K562 (cell line): ENCODE measurements around the gene TLCD4. TPM values are rescaled to one million over a fixed set of nuclear protein-coding genes. Genes with fewer than 3 reads are reported as not detected.
A peak's percentile ranks its signal among the peaks of the same experiment; 100 is the strongest.

Experiments used
- ATAC-seq: fragments of 200-7000 bp; cut with Tn5 transposase; 3 replicates; pipeline ENCODE4 v1.9.1; 2020; ENCODE audit warnings: moderate library complexity
- BruUV-seq: library from RNA; stranded (reverse); fragments of 400-500 nt; replicated peaks from 2 replicates; lab custom pipeline; 2021; lab: Mats Ljungman, UMichigan
- CTCF ChIA-PET: fragments of 300-600 bp; formaldehyde crosslinking; extraction: SDS; loops from one replicate; lab custom pipeline; 2021; ENCODE audit warnings: low intra/inter-chr PET ratio; lab: Yijun Ruan, JAX
- POLR2A ChIA-PET: fragments of 300-600, 350-650 bp; sonication (Branson Sonifier 250); formaldehyde crosslinking; extraction: SDS; loops from one replicate; lab custom pipeline; 2021; ENCODE audit warnings: antibody characterized with exemption, inconsistent platforms; lab: Yijun Ruan, JAX
- DNase-seq, 4 experiments: peaks; one replicate each; pipeline versions ENCODE4 v3.0.0 to v3.0.0-alpha.2; 2011 to 2018; ENCODE audit warnings: low spot score in 3 of 4, mixed read lengths in 3 of 4; ENCODE audit errors: extremely low read depth in 1 of 4
- FAIRE-seq: peaks from 2 replicates; lab custom pipeline; 2011; peaks lifted over from hg19 to GRCh38; lab: Jason Lieb, UNC
- H2AFZ ChIP-seq: 2 replicates; pipeline ENCODE4 v1.6.0; 2011; ENCODE audit warnings: low read depth, low read length, control low read depth, inconsistent platforms
- H3K27ac ChIP-seq: fragments of 200-600 bp; 3 replicates; pipeline ENCODE4 v1.8.0; 2011; ENCODE audit warnings: low read depth, mild to moderate bottlenecking, control low read depth, inconsistent platforms, low read length, moderate library complexity, mixed read lengths; ENCODE audit errors: extremely low read depth
- H3K27me3 ChIP-seq, 2 experiments: fragments of 300-600 bp in 1 of 2; 2 replicates in 1 of 2; 3 replicates in 1 of 2; pipeline versions ENCODE4 v1.6.0 to v1.8.0; 2011; ENCODE audit warnings: inconsistent platforms in 2 of 2, low read length in 2 of 2, mild to moderate bottlenecking in 1 of 2, mixed read lengths in 1 of 2, moderate library complexity in 1 of 2; ENCODE audit not compliant: control insufficient read depth in 2 of 2, insufficient read depth in 2 of 2
- H3K36me3 ChIP-seq: fragments of 300-600 bp; 3 replicates; pipeline ENCODE4 v1.8.0; 2011; ENCODE audit warnings: mild to moderate bottlenecking, low read length, inconsistent platforms; ENCODE audit not compliant: control insufficient read depth, insufficient read depth
- H3K4me1 ChIP-seq, 2 experiments: fragments of 200-600 bp in 1 of 2; replicated peaks in 1 of 2; 2 replicates in 1 of 2; 3 replicates in 1 of 2; pipeline versions ENCODE4 v1.5.1 to v1.8.0; 2011; ENCODE audit warnings: inconsistent platforms in 2 of 2, low read length in 2 of 2, mild to moderate bottlenecking in 1 of 2, mixed read lengths in 1 of 2, moderate library complexity in 1 of 2; ENCODE audit not compliant: control insufficient read depth in 2 of 2, insufficient read depth in 2 of 2
- H3K4me2 ChIP-seq: 2 replicates; pipeline ENCODE4 v1.6.1; 2011; ENCODE audit warnings: low read length, control low read depth, inconsistent platforms, mixed read lengths; ENCODE audit not compliant: insufficient read depth
- H3K4me3 ChIP-seq: fragments of 200-600 bp; sonication (generic), shearing (Covaris generic); 2 replicates; pipeline ENCODE4 v1.5.1; 2016; ENCODE audit warnings: control low read depth, inconsistent platforms
- H3K79me2 ChIP-seq: fragments of 200-600 bp; 3 replicates; pipeline ENCODE4 v1.8.0; 2011; ENCODE audit warnings: low read length, inconsistent platforms; ENCODE audit not compliant: control insufficient read depth, insufficient read depth
- H3K9ac ChIP-seq, 2 experiments: 2 replicates each; pipeline versions ENCODE4 v1.6.0 to v1.6.1; 2011; ENCODE audit warnings: low read depth in 2 of 2, low read length in 2 of 2, control low read depth in 1 of 2, inconsistent platforms in 1 of 2, mild to moderate bottlenecking in 1 of 2, mixed read lengths in 1 of 2; ENCODE audit not compliant: insufficient read depth in 1 of 2
- H3K9me1 ChIP-seq: one replicate; pipeline ENCODE4 v1.6.0; 2011; ENCODE audit warnings: inconsistent platforms, mild to moderate bottlenecking, low read length, moderate library complexity; ENCODE audit not compliant: control insufficient read depth, insufficient read depth
- H3K9me3 ChIP-seq: replicated peaks from 2 replicates; pipeline ENCODE4 v1.5.1; 2011; ENCODE audit warnings: low read depth, low read length, inconsistent platforms; ENCODE audit not compliant: control insufficient read depth, insufficient read depth
- H4K20me1 ChIP-seq: replicated peaks from 2 replicates; pipeline ENCODE4 v1.6.1; 2011; ENCODE audit warnings: low read length, inconsistent platforms, mixed read lengths; ENCODE audit not compliant: control insufficient read depth, insufficient read depth
- ARID2 ChIP-seq: fragments of 450-650 bp; IDR thresholded peaks from 2 replicates; pipeline ENCODE4 v1.6.1; 2017; ENCODE audit warnings: antibody characterized with exemption, mild to moderate bottlenecking
- CREB1 ChIP-seq, 2 experiments: sonication (generic) in 1 of 2; formaldehyde crosslinking in 1 of 2; IDR thresholded peaks; 2 replicates each; pipeline versions ENCODE4 v1.6.1 to v1.8.0; 2012 to 2022; ENCODE audit warnings: inconsistent platforms in 1 of 2, mild to moderate bottlenecking in 1 of 2, missing genetic modification reagents in 1 of 2, moderate library complexity in 1 of 2
- FOS ChIP-seq: IDR thresholded peaks from 3 replicates; pipeline ENCODE4 v1.6.1; 2011; ENCODE audit not compliant: insufficient read length; ENCODE audit errors: extremely low read depth
- GTF2F1 ChIP-seq: IDR thresholded peaks from 2 replicates; pipeline ENCODE4 v1.6.1; 2011; ENCODE audit warnings: low read depth, low read length, improper control_type of control experiment
- HNRNPUL1 ChIP-seq: fragments of 200-400 bp; formaldehyde crosslinking; IDR thresholded peaks from 2 replicates; pipeline ENCODE4 v1.6.1; 2017; ENCODE audit warnings: low read length
- MTA3 ChIP-seq: fragments of 450-650 bp; formaldehyde crosslinking; IDR thresholded peaks from 2 replicates; pipeline ENCODE4 v1.6.1; 2017; ENCODE audit warnings: mild to moderate bottlenecking, borderline replicate concordance
- MYNN ChIP-seq, 2 experiments: sonication (generic); formaldehyde crosslinking in 1 of 2; IDR thresholded peaks; 2 replicates each; pipeline versions ENCODE4 v1.5.0 to v1.6.1; 2016 to 2020; ENCODE audit warnings: antibody characterized with exemption in 1 of 2, missing genetic modification reagents in 1 of 2
- NBN ChIP-seq: fragments of 450-650 bp; IDR thresholded peaks from 2 replicates; pipeline ENCODE4 v1.6.1; 2016; ENCODE audit warnings: low read depth, mild to moderate bottlenecking
- POLR2AphosphoS2 ChIP-seq: IDR thresholded peaks from 2 replicates; pipeline ENCODE4 v1.6.1; 2012; ENCODE audit warnings: low read length, improper control_type of control experiment
- POLR2AphosphoS5 ChIP-seq: IDR thresholded peaks from 2 replicates; pipeline ENCODE4 v1.6.1; 2011; ENCODE audit warnings: mild to moderate bottlenecking, low read depth, low read length, moderate library complexity; ENCODE audit not compliant: control insufficient read depth, insufficient read depth
- RBM17 ChIP-seq: fragments of 200-400 bp; formaldehyde crosslinking; IDR thresholded peaks from 2 replicates; pipeline ENCODE4 v1.6.1; 2017; ENCODE audit warnings: low read depth, mild to moderate bottlenecking, low read length, borderline replicate concordance
- RBM25 ChIP-seq: fragments of 200-400 bp; formaldehyde crosslinking; IDR thresholded peaks from 2 replicates; pipeline ENCODE4 v1.6.1; 2018; ENCODE audit warnings: low read length, low read depth, moderate library complexity; ENCODE audit not compliant: severe bottlenecking
- SRSF7 ChIP-seq: fragments of 200-400 bp; formaldehyde crosslinking; optimal IDR thresholded peaks from 2 replicates; pipeline ENCODE3; 2017; ENCODE audit warnings: mild to moderate bottlenecking, low read depth, low read length
- TFAP4 ChIP-seq: sonication (generic); formaldehyde crosslinking; IDR thresholded peaks from 2 replicates; pipeline ENCODE4 v1.8.0; 2022; ENCODE audit warnings: missing genetic modification reagents, mild to moderate bottlenecking, moderate library complexity, borderline replicate concordance
- ZEB2 ChIP-seq: fragments of 450-650 bp; IDR thresholded peaks from 2 replicates; pipeline ENCODE4 v1.6.1; 2016
- ZNF174 ChIP-seq: fragments of 250-450 bp; sonication (Bioruptor Pico); IDR thresholded peaks from 2 replicates; pipeline ENCODE4 v1.4.0; 2020; ENCODE audit warnings: mild to moderate bottlenecking
- ZNF277 ChIP-seq: fragments of 250-450 bp; sonication (Bioruptor Pico); IDR thresholded peaks from 2 replicates; pipeline ENCODE4 v1.8.0; 2022; ENCODE audit warnings: inconsistent platforms, mild to moderate bottlenecking, moderate library complexity, borderline replicate concordance
- ZNF431 ChIP-seq: sonication (generic); formaldehyde crosslinking; IDR thresholded peaks from 2 replicates; pipeline ENCODE4 v1.8.0; 2022; ENCODE audit warnings: mild to moderate bottlenecking, missing genetic modification reagents
- ZNF644 ChIP-seq: fragments of 200-800 bp; sonication (Bioruptor generic); IDR thresholded peaks from 2 replicates; pipeline ENCODE4 v1.6.1; 2016; ENCODE audit warnings: low read depth, missing genetic modification characterization, missing compliant biosample characterization
- ZNF764 ChIP-seq: fragments of 250-450 bp; sonication (Bioruptor Pico); IDR thresholded peaks from 2 replicates; pipeline ENCODE4 v1.4.0; 2020; ENCODE audit warnings: low read depth, mild to moderate bottlenecking, moderate library complexity
- WGBS: fragments of 100-300 bp; shearing (Covaris generic); methylation state at CpG from one replicate; pipeline ENCODE4 v1.1.6; 2016; ENCODE audit warnings: low coverage, mixed read lengths; ENCODE audit not compliant: insufficient coverage; ENCODE audit errors: missing lambda C conversion rate; 5-methylcytosine and 5-hydroxymethylcytosine counted together
- in situ Hi-C: fragments of 300-500 bp; cut with MboI; formaldehyde crosslinking; loops from 4 replicates; pipeline ENCODE4 v1.15.0; 2018; ENCODE audit warnings: inconsistent platforms, mixed read lengths
- intact Hi-C: fragments of 100-400 bp; cut with micrococcal nuclease; formaldehyde crosslinking; loops from 2 replicates; pipeline ENCODE4 v1.14.2; 2022
- polyA plus RNA-seq, 8 experiments: library from polyadenylated mRNA; depleted of rRNA in 4 of 8; stranded (reverse) in 5 of 8; unstranded in 3 of 8; fragments of >200 nt; fragmentation: Nextera tagmentation in 2 of 8; fragmentation: Illumina TruSeq in 1 of 8; extraction: Ambion mirVana in 2 of 8; extraction: Trizol in 1 of 8; gene quantifications; 2 replicates each; pipeline versions ENCODE4 v1.2.1 to v1.2.3, GENCODE V29; 2011 to 2014; ENCODE audit warnings: inconsistent platforms in 1 of 8, missing spikeins in 1 of 8
- total RNA-seq, 7 experiments: library from RNA; depleted of rRNA in 6 of 7; stranded (reverse); fragments of >200 nt in 6 of 7; fragmentation: Illumina TruSeq in 2 of 7; extraction: Trizol in 2 of 7; gene quantifications; 2 replicates each; pipeline versions ENCODE4 v1.2.1 to v1.2.3, GENCODE V29; 2011 to 2021; ENCODE audit warnings: low replicate concordance in 1 of 7

The TLCD4 gene
- total and polyA plus RNA-seq, 9 of the 15 experiments (the other 6 are each of a cell fraction or from before 2014, with no cell fraction given), result 3.5 to 19.8 (median 7.6) TPM

GRCh38 chr1:95084317-95085176 lies 32.6 kb upstream of the TLCD4 start:
- H4K20me1 ChIP-seq, result no peaks in the 10 kb centered on the region
- no peak overlapping the region; the same call in 1 of the 2 replicates for H3K4me3 ChIP-seq
- no peaks in the 10 kb centered on the region for H3K9me1 ChIP-seq
- FAIRE-seq, result peak; percentile 89
- CTCF ChIA-PET, result interaction anchor here (0.6 to 2.2 kb wide), 2 partner anchors 42 to 150 kb away, joined by 4 to 8 read pairs; partner anchors contain the start of gene RWDD3
- H2AFZ ChIP-seq, result peak overlapping the region; percentile 91
- peak overlapping the region; percentile 95 for H3K27ac ChIP-seq
- in situ Hi-C loops (loop anchor here (5.0 kb wide), 1 partner anchor 33 kb away; the partner anchor contains the start of gene TLCD4), intact Hi-C loops (loop anchor here (1.0 to 10.0 kb wide), 4 partner anchors 32 to 150 kb away; partner anchors contain the start of gene RWDD3)
- no peaks in the 10 kb centered on the region for H3K79me2 ChIP-seq
- DNase-seq, result peak; percentile 68 to 84 (median 77)
- peak; percentile 78 for ATAC-seq
- H3K27me3 ChIP-seq, result no peaks in the 10 kb centered on the region
- WGBS, result 15% methylated on average over 8 of the region's 8 CpGs
- H3K4me1 ChIP-seq, result peaks cover 9 to 43% of the 10 kb centered on the region in 2 experiments; a peak in 4 of 5 replicates
- H3K36me3 ChIP-seq, result no peaks in the 10 kb centered on the region
- peak overlapping the region in 1 of 2 experiments; percentile 66; a peak in 2 of 4 replicates for H3K9ac ChIP-seq
- POLR2A ChIA-PET, result interaction anchor here (0.7 to 2.3 kb wide), 6 partner anchors 9 to 48 kb away, joined by 3 to 11 read pairs (median 5); partner anchors contain the start of genes ALG14 and TLCD4
- H3K4me2 ChIP-seq, result peak overlapping the region; percentile 77
- no TSS peak for BruUV-seq
- H3K9me3 ChIP-seq, result peaks cover 5% of the 10 kb centered on the region; the same call in 1 of the 2 replicates
- TF ChIP-seq GTF2F1 (no peak), ZNF277 (CRISPR knock-in tag) (no peak), NBN (no peak), TFAP4 (CRISPR knock-in tag) (no peak), ARID2 (no peak), MTA3 (peak; percentile 54; the same call in 1 of the 2 replicates), RBM17 (no peak), FOS (no peak), POLR2AphosphoS5 (no peak), ZNF644 (tag) (no peak), POLR2AphosphoS2 (no peak), ZNF764 (no peak), ZEB2 (no peak), RBM25 (no peak), ZNF431 (CRISPR knock-in tag) (no peak), MYNN (IDR thresholded peaks at IDR 0.05) (no peak), MYNN (CRISPR knock-in tag; IDR thresholded peaks at IDR 0.05) (no peak), CREB1 (IDR thresholded peaks at IDR 0.05) (no peak), CREB1 (CRISPR knock-in tag; IDR thresholded peaks at IDR 0.05) (no peak), HNRNPUL1 (no peak), SRSF7 (no peak), ZNF174 (no peak)
